GM12874 (cell line): Measurements from ENCODE around the gene TMEM86A.

ENCODE experiments used
- CTCF ChIP-seq: IDR thresholded peaks from 2 replicates; pipeline ENCODE4 v1.5.1; 2011; ENCODE audit warnings: low read depth, mild to moderate bottlenecking, control low read depth, low read length, moderate library complexity; ENCODE audit not compliant: insufficient read depth

Gene TMEM86A

GRCh38 chr11:18743900-18744514 is 45.4 kb downstream of the TMEM86A start:
- no peak for TF ChIP-seq CTCF

GRCh38 chr11:18745251-18745650 is 46.7 kb downstream of the TMEM86A start:
- no peak for TF ChIP-seq CTCF

GRCh38 chr11:18748766-18749365 is 50.3 kb downstream of the TMEM86A start:
- no peak for TF ChIP-seq CTCF

GRCh38 chr11:18749681-18750319 is 51.2 kb downstream of the TMEM86A start:
- no peak for TF ChIP-seq CTCF

GRCh38 chr11:18750944-18751343 is 52.4 kb downstream of the TMEM86A start:
- TF ChIP-seq CTCF = no peak

GRCh38 chr11:18752502-18752901 is 53.9 kb downstream of the TMEM86A start:
- no peak for TF ChIP-seq CTCF

GRCh38 chr11:18754308-18754707 is 55.7 kb downstream of the TMEM86A start:
- TF ChIP-seq CTCF = no peak
